NCI-H1417 treated with DMSO at 0.1 percent for 48 hours (cell line): ENCODE results near the gene SDR42E1.
"Not testable (repeated sequence)": the region's sequence is repeated elsewhere in the genome, so short reads cannot be mapped to it uniquely, and the experiment has no call there.

ENCODE experiments used
- DNase-seq: peaks from one replicate; lab custom pipeline; 2025; lab: John Stamatoyannopoulos, UW

The SDR42E1 gene

GRCh38 chr16:82004601-82005000 lies 6.7 kb downstream of the SDR42E1 start:
- no peak for DNase-seq

DNA sequence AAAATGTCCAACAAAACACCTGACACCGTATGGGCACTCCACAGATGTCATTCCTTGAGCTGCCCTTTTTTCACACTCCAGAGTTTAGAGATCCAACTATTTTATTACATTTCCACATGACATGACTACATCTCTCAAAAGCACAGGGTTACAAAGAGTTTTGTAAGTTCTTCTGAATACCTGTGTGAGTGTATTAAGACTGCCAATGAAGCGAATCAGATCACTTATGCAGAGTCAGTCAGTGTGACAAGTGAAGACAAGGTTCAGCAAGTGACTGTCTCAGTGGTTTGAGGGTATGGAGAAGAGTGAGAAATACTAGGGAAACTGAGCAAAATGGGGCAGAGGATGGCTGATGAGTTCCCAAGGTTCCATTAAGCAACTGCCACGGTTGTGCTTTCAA lies 8.4 kb downstream of the SDR42E1 start:
- DNase-seq = no peak

DNA sequence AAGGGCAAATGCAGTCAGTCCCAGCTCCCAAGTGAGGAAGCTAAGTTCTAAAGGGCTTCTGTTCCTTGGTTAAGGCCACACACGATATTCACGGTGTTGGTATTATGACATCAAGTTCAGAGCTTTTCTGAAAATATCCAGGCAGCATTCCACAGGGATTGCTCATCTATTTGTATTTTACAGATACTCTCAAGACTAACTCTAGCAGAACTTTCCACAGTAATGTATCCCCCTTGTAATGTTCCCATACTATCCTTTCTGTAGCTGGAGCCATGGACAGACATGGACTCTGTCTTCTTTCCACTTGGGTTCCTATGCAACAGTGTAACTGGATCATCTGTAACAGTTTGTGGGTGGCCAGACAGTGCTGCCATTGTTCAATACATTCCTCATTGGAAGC lies 13.5 kb downstream of the SDR42E1 start:
- no peak for DNase-seq

DNA sequence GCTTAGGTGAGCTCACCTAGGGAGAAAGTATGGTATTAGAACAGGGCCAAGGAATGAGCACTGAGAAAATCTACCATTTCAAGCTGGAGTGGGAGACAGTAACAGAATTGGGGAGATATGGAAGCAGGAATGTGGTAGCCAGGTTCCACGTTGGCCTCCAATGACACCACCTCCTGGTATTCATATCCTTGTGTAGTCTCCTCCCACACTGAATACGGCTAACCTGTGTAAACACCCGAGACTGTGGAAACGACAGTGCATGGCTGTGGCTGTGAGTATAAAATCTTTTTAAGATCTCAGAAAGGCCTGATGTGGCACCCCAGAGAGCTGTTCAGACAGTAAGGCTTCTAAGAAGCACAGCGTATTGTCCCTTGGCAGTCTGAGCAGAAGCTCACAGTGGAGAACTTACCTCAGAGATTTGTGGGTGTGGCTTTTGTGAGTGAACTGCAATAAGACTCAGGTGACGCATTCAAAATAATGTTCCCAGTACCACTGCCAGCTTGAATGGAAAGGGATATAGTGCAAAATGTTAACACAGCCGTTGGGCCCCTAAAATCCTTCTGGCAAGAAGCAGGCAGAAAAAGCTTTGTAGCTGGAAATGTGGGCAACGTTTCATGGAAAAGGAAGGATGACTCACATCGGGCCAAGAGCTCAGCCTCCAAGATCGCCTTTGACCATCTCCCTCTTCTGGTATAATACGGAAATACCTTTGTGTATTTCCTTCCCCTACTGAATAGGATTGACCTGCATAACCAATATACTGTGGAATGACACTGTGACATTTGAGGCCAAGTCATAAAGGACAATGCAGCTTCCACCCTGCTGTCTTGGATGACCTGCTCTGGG lies 14.4 kb downstream of the SDR42E1 start:
- DNase-seq = no peak

DNA sequence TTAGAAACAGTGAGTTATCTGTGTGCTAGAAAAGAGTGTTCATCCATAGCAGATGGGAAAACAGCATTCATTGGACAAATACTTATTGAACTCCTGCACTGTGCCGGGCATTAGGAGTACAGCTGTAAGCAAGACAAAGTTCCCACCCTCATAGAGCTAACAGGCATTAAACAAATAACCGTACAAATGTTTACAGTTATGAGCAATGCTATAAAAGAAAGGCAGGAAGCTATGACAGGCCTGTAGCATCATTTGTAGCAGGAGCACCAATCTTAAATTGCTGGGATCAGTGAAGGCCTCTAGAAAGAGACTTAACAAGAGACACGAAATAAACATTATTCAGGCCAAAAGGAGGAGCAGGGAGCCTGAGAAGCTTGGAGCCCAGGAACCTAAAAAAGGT lies 15.6 kb downstream of the SDR42E1 start:
- DNase-seq = no peak

DNA sequence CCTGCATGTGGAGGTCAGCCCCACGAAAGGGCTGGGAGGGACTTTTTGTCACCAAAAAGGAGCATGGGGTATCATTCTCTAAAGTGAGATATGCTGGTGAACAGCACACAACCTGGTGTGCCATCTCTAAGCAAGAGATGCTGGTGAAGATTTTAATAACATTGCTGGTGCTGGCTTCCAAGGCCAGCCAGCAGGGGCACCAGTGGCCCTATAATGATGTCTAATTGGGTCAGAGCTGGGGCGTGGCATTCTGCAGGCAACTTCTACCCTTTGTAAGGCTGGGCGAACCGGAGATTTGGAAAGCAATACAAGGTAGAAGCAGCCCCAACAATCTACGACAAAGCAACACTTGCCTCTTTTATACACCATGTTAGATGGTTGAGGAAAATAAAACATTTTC lies 16.8 kb downstream of the SDR42E1 start:
- no peak for DNase-seq

DNA sequence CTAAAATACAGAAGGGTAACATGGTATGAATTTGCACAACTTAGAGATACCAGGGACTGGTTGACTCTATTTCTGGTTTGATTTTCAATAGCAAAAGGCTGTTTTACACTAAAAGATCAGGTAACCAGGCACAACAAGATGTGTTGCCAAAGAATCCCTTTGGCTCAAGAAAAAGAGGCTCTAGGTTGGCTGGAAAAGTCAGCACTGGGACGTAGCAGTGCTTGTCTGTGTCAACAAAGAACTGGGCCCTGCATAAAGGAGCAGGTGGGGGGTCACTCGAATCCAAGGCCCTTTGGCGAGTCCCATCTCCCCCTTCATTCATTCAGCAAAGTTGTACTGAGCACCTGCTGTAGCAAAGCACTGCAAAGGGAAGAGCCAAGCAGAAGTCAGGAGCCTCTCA lies 18.4 kb downstream of the SDR42E1 start:
- DNase-seq = no peak

GRCh38 chr16:81987706-81988105 lies 23.6 kb downstream of the SDR42E1 start:
- no peak for DNase-seq

DNA sequence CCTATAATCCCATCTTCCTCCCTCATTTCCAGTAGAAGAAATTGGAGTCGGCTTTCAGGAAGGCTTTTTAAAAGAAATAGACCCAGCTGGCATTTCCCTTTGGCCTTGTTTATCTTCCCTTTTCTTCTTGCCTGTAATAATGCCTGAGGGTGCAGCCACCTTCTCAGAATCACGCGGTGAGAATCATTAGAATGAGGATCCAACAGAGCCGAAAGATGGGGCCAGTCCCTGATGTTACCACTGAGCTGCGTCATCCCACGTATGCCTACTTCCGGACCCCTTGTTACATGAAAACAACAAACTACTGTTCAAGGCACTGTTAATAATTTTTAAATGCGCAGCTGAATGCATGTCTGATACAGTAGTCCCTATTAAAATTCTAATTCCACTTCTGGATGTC lies 24.1 kb downstream of the SDR42E1 start:
- DNase-seq = no peak

DNA sequence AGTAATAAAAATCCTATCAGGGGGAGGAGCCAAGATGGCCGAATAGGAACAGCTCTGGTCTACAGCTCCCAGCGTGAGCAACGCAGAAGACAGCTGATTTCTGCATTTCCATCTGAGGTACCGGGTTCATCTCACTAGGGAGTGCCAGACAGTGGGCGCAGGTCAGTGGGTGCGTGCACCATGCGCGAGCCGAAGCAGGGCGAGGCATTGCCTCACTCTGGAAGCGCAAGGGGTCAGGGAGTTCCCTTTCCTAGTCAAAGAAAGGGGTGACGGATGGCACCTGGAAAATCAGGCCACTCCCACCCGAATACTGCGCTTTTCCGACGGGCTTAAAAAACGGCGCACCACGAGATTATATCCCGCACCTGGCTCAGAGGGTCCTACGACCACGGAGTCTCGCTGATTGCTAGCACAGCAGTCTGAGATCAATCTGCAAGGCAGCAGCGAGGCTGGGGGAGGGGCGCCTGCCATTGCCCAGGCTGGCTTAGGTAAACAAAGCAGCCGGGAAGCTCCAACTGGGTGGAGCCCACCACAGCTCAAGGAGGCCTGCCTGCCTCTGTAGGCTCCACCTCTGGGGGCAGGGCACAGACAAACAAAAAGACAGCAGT lies 33.8 kb downstream of the SDR42E1 start:
- not testable (repeated sequence) for DNase-seq

GRCh38 chr16:81975637-81976036 lies 35.6 kb downstream of the SDR42E1 start:
- DNase-seq = no peak

DNA sequence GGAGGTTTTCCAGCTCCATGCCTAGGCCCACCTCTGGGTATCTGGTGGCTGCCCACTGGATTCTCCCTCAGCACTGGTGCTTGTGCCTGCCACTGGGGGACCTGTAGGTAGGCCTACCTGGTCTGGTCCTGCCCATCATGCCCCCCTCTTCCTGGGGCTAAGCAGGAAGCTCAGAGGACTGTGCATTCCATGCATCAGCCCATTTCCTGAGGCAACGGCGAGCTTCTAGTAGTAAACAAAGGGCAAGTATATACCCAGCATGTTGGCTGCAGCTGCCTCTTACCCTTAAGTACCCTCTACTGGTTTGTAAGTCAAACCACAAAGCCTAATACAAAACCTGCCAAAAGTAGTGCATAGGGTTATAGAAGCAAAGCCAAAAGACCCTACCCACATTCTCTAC lies 37.5 kb downstream of the SDR42E1 start:
- DNase-seq = no peak

DNA sequence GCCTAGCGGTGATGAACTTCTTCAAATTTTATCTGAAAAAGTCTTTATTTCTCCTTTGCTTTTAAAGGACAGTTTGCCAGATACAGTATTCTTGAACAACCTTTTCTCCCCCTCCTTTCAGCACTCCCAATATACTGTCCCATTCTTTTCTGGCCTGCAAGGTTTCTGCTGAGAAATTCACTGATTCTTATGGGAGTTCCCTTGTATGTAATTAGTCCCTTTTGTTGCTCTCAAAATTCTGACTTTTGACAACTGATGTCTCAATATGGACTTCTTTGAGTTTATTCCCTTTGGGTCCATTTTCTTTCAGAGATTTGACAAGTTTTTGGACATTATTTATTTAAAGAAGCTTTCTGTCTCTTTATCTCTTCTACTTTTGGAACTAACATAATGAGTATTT lies 39.4 kb downstream of the SDR42E1 start:
- DNase-seq = no peak

- DNase-seq = no peak
Measured at GRCh38 chr16:81967358-81967757, 43.9 kb downstream of the SDR42E1 start.

- no peak for DNase-seq
Measured at GRCh38 chr16:81964808-81965207, 46.5 kb downstream of the SDR42E1 start.

DNA sequence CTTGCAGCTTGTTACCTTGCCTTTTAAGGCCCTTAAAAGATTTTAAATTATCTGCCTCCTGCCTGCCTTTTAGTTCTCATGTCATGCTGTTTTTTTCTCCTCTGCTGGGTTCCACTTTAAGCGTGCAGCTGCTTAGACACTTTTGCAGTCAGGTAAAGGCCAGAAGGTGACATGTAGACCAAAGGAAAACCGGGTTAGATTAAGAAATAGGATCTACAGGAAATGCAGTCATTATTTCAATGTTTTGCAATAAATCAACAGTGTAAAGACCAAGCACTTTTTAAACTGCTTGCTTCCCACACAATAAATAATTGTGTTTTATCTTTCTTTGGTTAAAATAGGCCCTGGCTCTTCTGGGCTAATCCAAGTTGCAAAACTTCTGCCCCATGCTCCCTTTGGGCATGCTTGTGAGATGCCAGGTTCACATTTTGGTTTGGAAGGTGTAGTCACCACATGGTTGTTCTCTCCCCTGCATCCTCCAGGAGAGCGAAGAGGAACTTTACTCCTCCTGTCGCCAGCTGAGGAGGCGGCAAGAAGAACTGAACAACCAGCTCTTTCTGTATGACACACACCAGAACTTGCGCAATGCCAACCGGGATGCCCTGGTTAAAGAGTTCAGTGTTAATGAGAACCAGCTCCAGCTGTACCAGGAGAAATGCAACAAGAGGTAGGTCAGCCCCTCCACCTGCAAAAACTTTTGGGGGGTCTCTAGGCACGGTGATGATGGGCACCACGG lies 54.9 kb downstream of the SDR42E1 start:
- DNase-seq = no peak

GRCh38 chr16:81951564-81951963 lies 59.7 kb downstream of the SDR42E1 start:
- no peak for DNase-seq

DNA sequence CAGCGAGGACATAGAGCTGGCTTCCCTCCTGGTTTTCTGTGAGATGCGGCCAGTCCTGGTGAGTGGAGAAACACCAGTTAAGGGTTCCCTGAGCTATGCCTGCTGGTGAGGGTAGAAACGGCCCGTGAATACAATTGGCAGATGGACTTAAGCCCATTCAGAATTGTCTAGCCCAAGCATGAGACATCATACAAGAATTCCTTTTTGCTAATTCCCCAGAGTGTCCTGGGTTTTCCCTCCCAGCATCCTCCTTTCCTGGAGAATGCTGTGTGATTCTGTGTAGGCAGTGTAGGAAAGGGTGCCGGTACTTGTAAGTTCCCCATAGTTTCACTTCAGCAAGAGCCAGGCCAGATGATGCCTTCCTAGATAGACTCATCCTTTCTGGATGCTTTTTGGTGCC lies 65.1 kb downstream of the SDR42E1 start:
- DNase-seq = no peak

GRCh38 chr16:81945665-81946064 lies 65.6 kb downstream of the SDR42E1 start:
- no peak for DNase-seq

GRCh38 chr16:81942007-81942601 lies 69.2 kb downstream of the SDR42E1 start:
- no peak for DNase-seq

GRCh38 chr16:81940781-81941560 lies 70.3 kb downstream of the SDR42E1 start:
- no peak for DNase-seq
